ENCODE measurements around the gene PROM2.
"Not testable (repeated sequence)": the region's sequence is repeated elsewhere in the genome, so short reads cannot be mapped to it uniquely, and the experiment has no call there.

Gene PROM2, protein sequence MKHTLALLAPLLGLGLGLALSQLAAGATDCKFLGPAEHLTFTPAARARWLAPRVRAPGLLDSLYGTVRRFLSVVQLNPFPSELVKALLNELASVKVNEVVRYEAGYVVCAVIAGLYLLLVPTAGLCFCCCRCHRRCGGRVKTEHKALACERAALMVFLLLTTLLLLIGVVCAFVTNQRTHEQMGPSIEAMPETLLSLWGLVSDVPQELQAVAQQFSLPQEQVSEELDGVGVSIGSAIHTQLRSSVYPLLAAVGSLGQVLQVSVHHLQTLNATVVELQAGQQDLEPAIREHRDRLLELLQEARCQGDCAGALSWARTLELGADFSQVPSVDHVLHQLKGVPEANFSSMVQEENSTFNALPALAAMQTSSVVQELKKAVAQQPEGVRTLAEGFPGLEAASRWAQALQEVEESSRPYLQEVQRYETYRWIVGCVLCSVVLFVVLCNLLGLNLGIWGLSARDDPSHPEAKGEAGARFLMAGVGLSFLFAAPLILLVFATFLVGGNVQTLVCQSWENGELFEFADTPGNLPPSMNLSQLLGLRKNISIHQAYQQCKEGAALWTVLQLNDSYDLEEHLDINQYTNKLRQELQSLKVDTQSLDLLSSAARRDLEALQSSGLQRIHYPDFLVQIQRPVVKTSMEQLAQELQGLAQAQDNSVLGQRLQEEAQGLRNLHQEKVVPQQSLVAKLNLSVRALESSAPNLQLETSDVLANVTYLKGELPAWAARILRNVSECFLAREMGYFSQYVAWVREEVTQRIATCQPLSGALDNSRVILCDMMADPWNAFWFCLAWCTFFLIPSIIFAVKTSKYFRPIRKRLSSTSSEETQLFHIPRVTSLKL

GRCh38 chr2:95274291-95275150, at the start of gene PROM2:
Gene PROM2, plus strand, starts transcription at chr2:95274449. Its CDS starts 137 bp downstream, at chr2:95274586.
- DNase-seq: no peak

- DNase-seq: no peak
Measured at GRCh38 chr2:95225658-95226057, 48.6 kb upstream of the PROM2 start.

- no peak for DNase-seq
Measured at GRCh38 chr2:95231723-95232122, 42.5 kb upstream of the PROM2 start.

GRCh38 chr2:95232232-95232631, 42.0 kb upstream of the PROM2 start:
- no peak for DNase-seq

DNA sequence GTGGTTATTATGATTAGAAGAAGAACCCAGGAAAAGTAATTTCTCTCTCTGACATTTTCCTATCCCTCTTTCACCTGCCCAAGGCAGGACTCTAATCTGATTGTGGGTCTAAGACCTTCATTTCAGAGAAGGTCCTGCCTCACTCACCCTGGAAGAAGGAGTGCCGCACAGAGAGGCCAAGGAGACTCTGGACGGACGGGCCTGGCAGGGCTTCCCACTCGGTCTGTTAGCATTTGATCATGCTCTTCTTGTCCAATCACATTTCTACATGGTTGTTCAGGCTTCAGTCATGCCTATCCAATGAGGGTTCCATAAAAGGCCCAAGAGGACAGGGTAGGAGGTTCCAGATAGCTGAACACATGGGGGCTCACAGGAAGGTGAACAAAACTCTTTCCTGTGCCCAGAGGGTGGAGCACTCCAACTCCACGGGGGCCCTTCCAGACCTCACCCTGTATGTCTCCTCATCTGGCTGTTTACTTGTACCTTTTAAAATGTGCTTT, 39.9 kb upstream of the PROM2 start:
- no peak for DNase-seq

- no peak for DNase-seq
Measured at GRCh38 chr2:95234816-95235215, 39.4 kb upstream of the PROM2 start.

DNA sequence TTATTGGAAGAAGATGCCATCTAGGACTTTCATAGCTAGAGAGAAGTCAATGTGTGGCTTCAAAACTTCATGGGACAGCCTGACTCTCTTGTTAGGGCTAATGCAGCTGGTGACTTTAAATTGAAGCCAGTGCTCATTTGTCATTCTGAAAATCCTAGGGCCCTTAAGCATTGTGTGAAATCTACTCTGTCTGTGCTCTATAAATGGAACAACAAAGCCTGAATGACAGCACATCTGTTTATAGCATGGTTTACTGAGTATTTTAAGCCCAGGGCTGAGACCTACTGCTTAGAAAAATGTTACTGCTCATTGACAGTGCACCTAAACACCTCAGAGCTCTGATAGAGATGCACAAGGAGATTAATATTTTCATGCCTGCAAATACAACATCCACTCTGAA, 36.1 kb upstream of the PROM2 start:
- no peak for DNase-seq

- DNase-seq: no peak
Measured at GRCh38 chr2:95240091-95240490, 34.2 kb upstream of the PROM2 start.

GRCh38 chr2:95240556-95240955, 33.7 kb upstream of the PROM2 start:
- no peak for DNase-seq

DNA sequence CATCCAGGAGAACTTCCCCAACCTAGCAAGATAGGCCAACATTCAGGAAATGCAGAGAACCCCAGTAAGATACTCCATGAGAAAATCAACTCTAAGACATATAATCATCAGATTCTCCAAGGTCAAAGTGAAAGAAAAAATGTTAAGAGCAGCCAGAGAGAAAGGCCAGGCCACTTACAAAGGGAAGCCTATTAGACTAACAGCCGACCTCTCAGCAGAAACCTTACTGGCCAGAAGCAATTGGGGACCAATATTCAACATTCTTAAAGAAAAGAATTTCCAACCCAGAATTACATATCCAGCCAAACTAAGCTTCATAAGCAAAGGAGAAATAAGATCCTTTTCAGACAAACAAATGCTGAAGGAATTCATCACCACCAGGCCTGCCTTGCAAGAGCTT, 32.2 kb upstream of the PROM2 start:
- DNase-seq: not testable (repeated sequence)

DNA sequence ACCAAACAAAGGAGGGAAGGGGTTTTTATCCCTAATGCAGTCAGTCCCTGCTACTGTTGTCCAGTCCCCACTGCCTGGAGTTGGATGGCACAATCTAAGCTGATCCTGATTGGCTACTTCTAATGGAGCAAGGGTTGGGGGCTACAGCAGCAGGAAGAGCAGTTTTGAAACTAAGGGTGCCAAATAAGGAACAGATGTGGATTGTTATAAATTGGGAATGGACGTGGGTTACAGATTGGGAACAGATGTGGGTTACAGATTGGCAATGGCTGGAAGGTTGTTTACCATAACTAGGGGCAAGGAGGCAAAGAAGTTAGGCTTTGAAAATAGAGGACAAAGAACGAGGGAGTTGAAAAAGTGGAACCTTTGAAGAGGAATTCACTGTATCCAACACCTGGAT, 16.0 kb upstream of the PROM2 start:
- no peak for DNase-seq

GRCh38 chr2:95260028-95261023, 13.9 kb upstream of the PROM2 start:
- no peak for DNase-seq

GRCh38 chr2:95261602-95262001, 12.6 kb upstream of the PROM2 start:
- no peak for DNase-seq

DNA sequence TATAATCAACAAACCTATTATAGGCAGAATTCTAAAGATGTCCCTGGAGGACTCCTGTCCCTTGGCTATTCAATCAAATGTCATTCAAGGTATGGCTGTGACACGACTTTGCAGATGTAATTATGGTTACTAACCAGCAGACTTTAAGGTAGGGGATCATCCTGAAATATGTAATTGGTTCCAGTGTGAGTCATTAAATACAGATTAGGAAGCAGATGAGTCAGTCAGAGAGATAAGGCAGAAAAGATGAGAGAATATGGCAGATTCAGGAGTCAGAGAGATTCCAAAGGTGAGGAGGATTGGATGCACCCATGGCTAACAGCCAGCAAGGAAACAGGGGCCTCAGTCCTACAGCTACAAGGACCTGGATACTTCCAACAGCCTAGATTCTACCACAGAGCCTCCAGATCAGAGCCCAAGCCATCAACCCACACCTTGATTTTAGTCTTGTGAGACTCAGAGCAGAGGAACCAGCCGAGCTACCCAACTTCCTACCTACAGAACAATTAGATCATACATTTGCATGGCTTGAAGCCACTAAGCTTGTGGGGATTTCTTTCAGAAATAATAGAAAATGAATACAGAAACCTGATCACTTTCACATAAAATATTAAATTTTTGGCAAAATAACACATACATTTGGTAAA, 11.2 kb upstream of the PROM2 start:
- DNase-seq: no peak

DNA sequence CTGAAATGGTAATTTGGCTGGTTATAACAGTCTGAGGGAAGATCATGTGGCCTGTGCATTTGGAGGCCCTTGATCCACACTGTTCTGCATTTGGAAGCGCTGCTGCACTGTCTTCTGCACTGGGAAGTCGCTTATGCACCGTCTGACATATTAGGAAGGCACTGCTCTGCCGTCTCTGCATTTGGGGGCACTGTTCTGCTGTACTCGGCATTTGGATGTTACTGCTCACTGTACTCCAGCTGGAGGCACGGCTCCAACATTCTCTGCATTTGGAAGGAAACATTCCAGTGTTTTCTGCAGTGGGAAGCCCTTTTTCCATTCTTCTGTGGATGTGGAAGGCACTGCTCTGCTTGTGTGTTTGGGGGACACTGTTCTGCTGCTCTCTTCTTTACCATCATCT, 9.6 kb upstream of the PROM2 start:
- no peak for DNase-seq

DNA sequence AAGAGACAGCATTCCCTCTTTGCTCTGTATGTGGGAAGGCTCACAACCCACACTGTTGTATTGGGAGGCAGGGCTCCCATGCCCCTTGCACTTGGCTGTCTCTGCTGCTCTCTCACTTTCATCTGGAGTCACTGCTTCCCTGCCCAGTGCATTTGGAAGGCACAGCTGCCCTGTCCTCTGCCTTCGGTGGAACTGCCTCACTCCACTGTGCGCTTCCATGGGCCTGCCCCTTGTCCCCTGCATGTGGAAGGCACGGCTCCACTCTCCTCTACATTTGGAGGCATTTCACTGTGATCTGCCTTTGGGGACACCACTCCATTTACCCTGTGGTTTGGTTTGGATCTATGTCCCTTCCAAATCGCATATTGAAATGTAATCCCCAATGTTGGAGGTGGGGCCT, 9.1 kb upstream of the PROM2 start:
- DNase-seq: no peak

DNA sequence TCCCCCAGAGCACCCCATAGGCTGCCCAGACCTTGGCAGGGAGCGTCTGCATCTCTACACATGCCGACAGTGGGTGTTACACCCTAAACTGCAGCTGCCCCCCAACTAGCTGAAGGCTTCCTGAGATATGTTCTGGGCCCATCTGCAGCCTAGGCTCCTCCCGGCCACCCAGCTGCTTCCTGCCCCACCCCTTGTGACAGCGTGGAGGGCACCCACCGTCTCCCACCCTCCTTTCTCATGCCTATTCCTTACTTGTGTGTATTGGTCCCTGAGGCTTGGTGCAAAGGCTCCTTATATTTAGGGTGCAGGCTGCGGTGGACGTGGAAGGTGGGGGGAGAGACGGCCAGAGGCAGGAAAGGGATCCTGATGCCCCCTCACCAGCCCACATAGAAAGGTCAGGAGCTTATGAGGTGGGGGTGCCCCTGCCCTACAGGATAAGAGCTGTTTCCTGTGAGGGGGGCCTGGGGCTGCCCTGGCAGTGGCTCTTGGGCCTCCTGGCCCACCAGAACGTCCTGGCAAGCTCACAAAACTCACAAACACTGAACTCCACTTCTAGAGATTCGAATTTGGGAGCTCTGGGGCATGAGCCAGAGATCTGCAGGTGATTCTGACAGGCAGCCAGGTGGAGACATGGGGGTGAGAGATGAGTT, 7.3 kb upstream of the PROM2 start:
- no peak for DNase-seq

DNA sequence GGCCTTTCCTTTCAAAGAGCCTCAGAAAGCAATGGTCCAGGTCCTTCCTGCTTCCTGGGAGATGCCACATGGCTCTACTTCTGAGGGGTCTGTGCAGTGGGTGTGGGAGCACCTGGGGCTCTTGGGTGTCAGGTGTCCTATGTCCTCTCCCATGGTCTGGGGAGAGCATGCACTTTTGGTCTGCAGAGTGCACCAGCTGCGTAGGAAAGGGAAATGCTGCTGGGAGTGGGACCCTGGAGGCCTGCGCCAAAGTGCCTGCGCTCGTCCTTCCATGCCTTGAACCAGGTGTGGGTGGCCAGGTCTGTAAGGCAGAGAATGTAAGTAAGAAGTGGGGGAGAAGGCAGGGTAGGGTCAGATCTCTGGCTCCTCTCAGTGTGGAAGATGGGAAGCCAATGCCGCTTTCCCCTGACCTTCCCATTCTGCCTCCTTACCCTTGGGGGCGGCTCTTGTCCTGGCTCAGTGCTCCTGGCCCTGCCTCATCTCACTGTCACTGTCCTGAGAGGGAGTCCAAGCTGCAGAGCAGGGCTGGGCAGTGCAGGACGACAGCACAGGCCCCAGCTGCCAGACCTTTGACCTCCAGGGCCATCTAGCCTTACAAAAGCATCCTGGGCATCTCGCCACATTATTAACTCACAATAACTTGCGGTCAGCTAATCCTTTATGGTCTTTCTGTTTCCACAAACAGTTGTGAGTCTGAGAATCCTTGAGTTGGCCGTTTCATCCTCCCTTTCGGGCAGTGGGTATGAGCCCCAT, 6.6 kb upstream of the PROM2 start:
- DNase-seq: no peak

DNA sequence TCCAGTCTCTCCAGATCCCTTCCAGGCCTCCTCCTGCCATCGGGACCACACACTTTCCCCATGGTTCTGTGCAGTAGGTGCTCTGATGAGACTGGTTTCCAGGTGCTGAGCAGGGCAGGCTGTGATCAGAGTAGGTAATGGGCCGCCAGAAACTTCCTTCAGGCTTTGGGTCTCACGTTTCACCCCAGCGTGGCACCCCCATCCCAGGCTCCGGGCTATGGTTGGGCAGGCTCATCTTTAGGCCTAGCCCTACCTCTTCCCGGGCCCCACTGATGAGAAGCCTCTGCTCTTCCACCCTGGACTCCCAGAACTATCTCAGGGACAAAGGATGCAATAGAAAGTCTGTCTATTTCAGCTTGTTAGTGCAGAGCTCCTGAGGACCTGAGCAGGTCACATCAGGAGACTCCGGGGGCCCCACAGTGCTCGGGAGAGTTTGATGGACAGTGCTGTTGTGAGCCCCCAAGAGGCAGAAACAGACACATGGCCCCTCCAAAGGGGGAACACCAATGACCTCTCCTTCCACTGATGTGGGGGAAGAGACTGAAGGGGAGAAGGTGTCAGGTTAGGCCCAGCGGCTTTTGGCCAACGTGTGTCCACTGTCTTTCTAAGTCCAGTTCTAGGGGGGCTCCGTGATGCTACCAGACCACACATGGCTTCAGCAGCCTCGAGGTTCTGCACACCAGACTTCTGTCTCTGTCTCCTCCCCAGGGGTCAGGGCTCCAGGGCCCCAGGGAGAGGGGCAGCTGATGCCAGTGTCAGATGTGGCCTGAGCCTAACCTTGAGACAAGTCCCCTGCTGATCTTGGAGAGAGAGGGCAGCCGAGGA, 5.8 kb upstream of the PROM2 start:
- DNase-seq: no peak

Measured in NCI-H1048 (cell line).